Spleen (tissue), 11 donors: ENCODE measurements around the gene ARNT2. TPM values are rescaled to one million over a fixed set of nuclear protein-coding genes. Genes with fewer than 3 reads are reported as not detected.

Experiments
- DNase-seq: peaks from one replicate; pipeline ENCODE4 v3.0.0-alpha.2; 2020
- H3K27ac ChIP-seq, 8 donors: fragments of 200-600 bp; sonication (generic) in 7 of 8; 1 replicate in 4 of 8; 2 replicates in 4 of 8; pipeline versions ENCODE4 v1.5.0 to v1.8.0; 2016 to 2021; ENCODE audit warnings: inconsistent platforms in 4 of 8, mild to moderate bottlenecking in 4 of 8, moderate library complexity in 1 of 8
- H3K27me3 ChIP-seq, 7 donors: fragments of 200-600 bp; sonication (generic) in 6 of 7; replicated peaks in 1 of 7; 1 replicate in 4 of 7; 2 replicates in 3 of 7; pipeline versions ENCODE4 v1.5.0 to v1.8.0; 2016 to 2021; ENCODE audit warnings: inconsistent platforms in 3 of 7, mild to moderate bottlenecking in 1 of 7
- H3K36me3 ChIP-seq, 6 donors: fragments of 200-600 bp; sonication (generic) in 5 of 6; 1 replicate in 4 of 6; 2 replicates in 2 of 6; pipeline versions ENCODE4 v1.5.0 to v1.8.0; 2016 to 2021; ENCODE audit warnings: inconsistent platforms in 2 of 6
- H3K4me1 ChIP-seq, 6 donors: fragments of 200-600 bp; sonication (generic) in 5 of 6; 1 replicate in 3 of 6; 2 replicates in 3 of 6; pipeline versions ENCODE4 v1.5.0 to v1.8.0; 2016 to 2021; ENCODE audit warnings: inconsistent platforms in 3 of 6
- H3K4me3 ChIP-seq, 8 donors: fragments of 200-600 bp; sonication (generic) in 7 of 8; 1 replicate in 4 of 8; 2 replicates in 4 of 8; pipeline versions ENCODE4 v1.5.0 to v1.8.0; 2016 to 2021; ENCODE audit warnings: inconsistent platforms in 4 of 8, mild to moderate bottlenecking in 4 of 8, moderate library complexity in 2 of 8
- H3K9me3 ChIP-seq, 8 donors: fragments of 200-600 bp; sonication (generic) in 7 of 8; 1 replicate in 4 of 8; 2 replicates in 4 of 8; pipeline versions ENCODE4 v1.5.0 to v1.8.0; 2016 to 2021; ENCODE audit warnings: inconsistent platforms in 4 of 8
- CTCF ChIP-seq, 11 experiments: fragments of 200-600 bp in 7 of 11; fragments of 450-650 bp in 4 of 11; sonication (generic) in 4 of 11; IDR thresholded peaks in 8 of 11; conservative IDR thresholded peaks in 3 of 11; 1 replicate in 7 of 11; 2 replicates in 4 of 11; pipeline versions ENCODE4 v1.4.0 to v1.8.0; 2016 to 2021; ENCODE audit warnings: antibody characterized with exemption in 11 of 11, inconsistent platforms in 4 of 11, mild to moderate bottlenecking in 1 of 11
- POLR2A ChIP-seq, 3 donors: fragments of 450-650 bp; IDR thresholded peaks; one replicate each; pipeline ENCODE4 v1.5.1; 2017; ENCODE audit warnings: antibody characterized with exemption in 3 of 3, mild to moderate bottlenecking in 1 of 3
- POLR2AphosphoS5 ChIP-seq, 3 donors: sonication (generic); formaldehyde crosslinking; IDR thresholded peaks; one replicate each; pipeline ENCODE4 v1.5.1; 2017; ENCODE audit warnings: antibody characterized with exemption in 3 of 3
- WGBS, 5 donors: extraction: QIAGEN DNeasy Blood & Tissue Kit in 3 of 5; methylation state at CpG; one replicate each; pipeline versions ENCODE4 v1.1.5 to v1.1.7; 2013 to 2018; 5-methylcytosine and 5-hydroxymethylcytosine counted together
- intact Hi-C: fragments of 100-400 bp; cut with DNase I; formaldehyde crosslinking; loops from one replicate; pipeline ENCODE4 v1.15.0; 2023; ENCODE audit warnings: low total_unique reads
- polyA plus RNA-seq, 3 donors: library from polyadenylated mRNA; stranded (reverse); fragments of 200-250 nt; gene quantifications; one replicate each; pipeline ENCODE4 v1.2.1, GENCODE V29; 2013
- total RNA-seq, 7 donors: library from RNA; depleted of rRNA in 3 of 7; stranded (reverse); fragments of >200 nt in 3 of 7; fragmentation: NEBNext Ultra II Directional in 4 of 7; extraction: Animal tissue kit (Norgen Biotek cat#: 25700) in 4 of 7; gene quantifications; one replicate each; pipeline versions ENCODE4 v1.1.0 to v1.2.1, GENCODE V29; 2016 to 2021
- donor health status: healthy with polysubstance abuse.
- donor health status: DM: no; HTN: no; CAD: no; lungs with moderate emphysema.
- donor health status: DM: no; HTN: no; CAD: no.
- donor health status: Bipolar disorder and iron deficiency.
- donor health status: healthy.
- donor health status: DM: no; HTN: no; CAD: no.
- donor health status: DM: yes; HTN: yes; CAD: no.

Gene ARNT2
- total and polyA plus RNA-seq, 10 donors, result 1.9 to 12.3 (median 9.1) TPM

- TF ChIP-seq CTCF (IDR thresholded peaks at IDR 0.05 in 8 of 11, conservative IDR thresholded peaks at IDR 0.05 in 3 of 11) (no peak), POLR2AphosphoS5 (IDR thresholded peaks at IDR 0.05) (no peak), POLR2A (IDR thresholded peaks at IDR 0.05) (no peak)
- Histone ChIP-seq H3K27ac (no peak overlapping the region), H3K36me3 (no peaks in the 10 kb centered on the region), H3K4me3 (no peak overlapping the region), H3K9me3 (no peaks in the 10 kb centered on the region), H3K27me3 (no peaks in the 10 kb centered on the region), H3K4me1 (peaks cover 0 to 14% (median 8%) of the 10 kb centered on the region in 6 donors)
- 80 to 91% (median 89%) methylated on average over 9 of the region's 9 CpGs for WGBS, 5 donors
- intact Hi-C loops, result no loop called here
- no peak for DNase-seq
Observed at GRCh38 chr15:80490431-80490990, 86.3 kb downstream of the ARNT2 start.

- WGBS, 5 donors, result 75 to 88% (median 80%) methylated on average over 7 of the region's 7 CpGs
- Histone ChIP-seq H3K9me3 (no peaks in the 10 kb centered on the region), H3K27ac (no peak overlapping the region), H3K36me3 (no peaks in the 10 kb centered on the region), H3K4me1 (peaks cover 0 to 14% (median 8%) of the 10 kb centered on the region in 6 donors), H3K4me3 (no peak overlapping the region), H3K27me3 (no peaks in the 10 kb centered on the region)
- intact Hi-C loops, result no loop called here
- no peak for DNase-seq
- TF ChIP-seq CTCF (IDR thresholded peaks at IDR 0.05 in 8 of 11, conservative IDR thresholded peaks at IDR 0.05 in 3 of 11) (no peak), POLR2A (IDR thresholded peaks at IDR 0.05) (no peak), POLR2AphosphoS5 (IDR thresholded peaks at IDR 0.05) (no peak)
Observed at GRCh38 chr15:80491163-80491847, 87.1 kb downstream of the ARNT2 start.

- WGBS, 5 donors, result 71 to 90% (median 80%) methylated on average over 2 of the region's 2 CpGs
Observed at GRCh38 chr15:80492409-80492808, 88.2 kb downstream of the ARNT2 start.

More at GRCh38 chr15:80492409-80492808, 88.2 kb downstream of the ARNT2 start:
- Histone ChIP-seq H3K9me3 (no peaks in the 10 kb centered on the region), H3K4me3 (no peak overlapping the region), H3K4me1 (peaks cover 0 to 14% (median 8%) of the 10 kb centered on the region in 6 donors), H3K27ac (no peak overlapping the region), H3K27me3 (no peaks in the 10 kb centered on the region), H3K36me3 (no peaks in the 10 kb centered on the region)
- DNase-seq, result no peak
- TF ChIP-seq POLR2AphosphoS5 (IDR thresholded peaks at IDR 0.05) (no peak), POLR2A (IDR thresholded peaks at IDR 0.05) (no peak), CTCF (IDR thresholded peaks at IDR 0.05 in 8 of 11, conservative IDR thresholded peaks at IDR 0.05 in 3 of 11) (no peak)
- intact Hi-C loops, result no loop called here
